ENCODE measurements around the gene SORCS3.

GRCh38 chr10:104913390-104913789 is 272.3 kb downstream of the SORCS3 start:
- TF ChIP-seq POLR2A (IDR thresholded peaks at IDR 0.05) (no peak), CTCF (IDR thresholded peaks at IDR 0.05) (no peak)

Measured in sigmoid colon (tissue), 3 donors.